Effector memory CD8-positive, alpha-beta T cell (primary cell): Measurements from ENCODE around the gene MACROD2.
"Not testable (repeated sequence)": the region's sequence is repeated elsewhere in the genome, so short reads cannot be mapped to it uniquely, and the experiment has no call there.

ENCODE experiments used
- ATAC-seq: fragments of 150-1000 bp; cut with Tn5 transposase; replicated peaks from 2 replicates; pipeline ENCODE4 v1.10.0; 2021; ENCODE audit warnings: mild to moderate bottlenecking, moderate library complexity
- DNase-seq, 3 experiments: peaks; one replicate each; pipeline ENCODE4 v3.0.0; 2021
- H3K27ac Mint-ChIP-seq, 2 donors: one replicate each; pipeline ENCODE4 v1.8.0; 2022; ENCODE audit warnings: mild to moderate bottlenecking in 2 of 2, mixed read lengths in 2 of 2, moderate library complexity in 2 of 2
- H3K27me3 Mint-ChIP-seq, 2 donors: one replicate each; pipeline ENCODE4 v1.8.0; 2022; ENCODE audit warnings: mixed read lengths in 2 of 2
- H3K36me3 Mint-ChIP-seq: one replicate; pipeline ENCODE4 v1.8.0; 2022; ENCODE audit warnings: mild to moderate bottlenecking, moderate library complexity, mixed read lengths; ENCODE audit not compliant: insufficient read depth
- H3K4me1 Mint-ChIP-seq, 2 donors: one replicate each; pipeline ENCODE4 v1.8.0; 2022; ENCODE audit warnings: low read depth in 2 of 2, mixed read lengths in 2 of 2
- H3K4me3 Mint-ChIP-seq, 2 donors: one replicate each; pipeline ENCODE4 v1.8.0; 2022; ENCODE audit warnings: mild to moderate bottlenecking in 2 of 2, mixed read lengths in 2 of 2, moderate library complexity in 2 of 2
- H3K9me3 Mint-ChIP-seq, 2 donors: one replicate each; pipeline ENCODE4 v1.8.0; 2022; ENCODE audit warnings: mixed read lengths in 2 of 2

The MACROD2 gene

DNA sequence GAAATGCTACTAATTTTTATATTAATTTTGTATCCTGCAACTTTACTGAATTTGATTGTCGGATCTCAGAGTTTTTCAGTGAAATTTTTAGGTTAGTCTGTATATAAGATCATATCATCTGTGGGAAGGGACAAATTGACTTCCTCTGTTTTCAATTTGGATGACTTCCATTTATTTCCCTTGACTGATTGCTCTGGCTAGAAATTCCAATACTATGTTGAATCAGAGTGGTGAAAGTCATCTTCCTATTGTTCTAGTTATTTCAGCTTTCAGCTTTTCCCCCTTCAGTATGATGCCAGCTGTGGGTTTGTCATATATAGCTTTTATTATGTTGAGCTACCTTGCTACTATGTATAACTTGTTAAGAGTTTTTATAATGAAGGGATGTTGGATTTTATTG is 1806.7 kb downstream of the MACROD2 start:
- no peak for ATAC-seq
- Mint-ChIP-seq H3K4me3 (no peak overlapping the region), H3K4me1 (no peaks in the 10 kb centered on the region), H3K36me3 (no peaks in the 10 kb centered on the region), H3K27me3 (no peaks in the 10 kb centered on the region), H3K9me3 (peaks cover 14% of the 10 kb centered on the region in 2 donors), H3K27ac (no peak overlapping the region)
- DNase-seq: no peak

DNA sequence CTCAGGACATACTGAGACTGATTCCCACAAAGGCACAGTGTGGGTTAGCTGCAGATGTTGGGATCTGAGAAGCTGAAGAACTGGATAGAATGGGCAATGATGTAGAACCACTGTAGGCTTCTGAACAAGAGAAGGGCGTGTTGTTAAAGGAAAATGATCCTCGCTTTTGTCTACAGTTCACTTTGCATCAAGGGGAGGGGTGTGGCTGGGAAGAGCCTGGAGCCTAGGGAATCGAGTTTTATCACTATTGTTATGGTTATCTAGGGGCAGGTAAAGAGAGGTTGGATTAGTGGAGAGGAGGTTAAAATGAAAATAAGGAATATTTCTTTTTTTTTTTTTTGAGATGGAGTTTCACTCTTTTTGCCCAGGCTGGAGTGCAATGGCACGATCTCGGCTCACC is 1809.8 kb downstream of the MACROD2 start:
- Mint-ChIP-seq H3K4me1 (no peaks in the 10 kb centered on the region), H3K9me3 (peaks cover 14 to 19% of the 10 kb centered on the region in 2 donors), H3K36me3 (no peaks in the 10 kb centered on the region), H3K4me3 (no peak overlapping the region), H3K27me3 (no peaks in the 10 kb centered on the region), H3K27ac (no peak overlapping the region)
- ATAC-seq (no peak), DNase-seq (no peak)

GRCh38 chr20:15806105-15806504 is 1810.8 kb downstream of the MACROD2 start:
- no peaks in the 10 kb centered on the region for H3K4me1 Mint-ChIP-seq
- no peak overlapping the region for H3K27ac Mint-ChIP-seq
- no peaks in the 10 kb centered on the region for H3K27me3 Mint-ChIP-seq

DNA sequence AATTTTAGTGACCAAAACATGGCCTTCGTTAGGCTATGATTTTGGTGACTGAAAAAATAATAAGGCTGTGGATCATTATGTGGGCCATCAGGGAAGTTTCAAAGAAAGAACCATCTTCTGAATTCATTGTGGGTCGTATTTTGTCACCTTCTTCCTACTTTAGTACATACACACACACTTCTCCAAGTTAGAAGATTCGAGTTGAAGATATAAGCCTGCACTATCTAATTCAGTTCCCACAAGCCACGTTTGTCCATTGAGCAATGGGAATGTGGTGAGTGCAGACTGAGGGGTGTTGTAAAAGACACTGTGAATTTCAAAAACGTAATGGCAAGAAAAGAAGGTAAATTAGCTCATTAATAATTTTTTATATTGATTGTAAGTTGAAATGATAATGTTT is 1812.0 kb downstream of the MACROD2 start:
- H3K4me3 Mint-ChIP-seq: no peak overlapping the region
- no peaks in the 10 kb centered on the region for H3K36me3 Mint-ChIP-seq
- H3K9me3 Mint-ChIP-seq: peaks cover 19 to 22% of the 10 kb centered on the region in 2 donors
- no peak overlapping the region for H3K27ac Mint-ChIP-seq
- H3K4me1 Mint-ChIP-seq: no peaks in the 10 kb centered on the region
- DNase-seq: no peak
- H3K27me3 Mint-ChIP-seq: no peaks in the 10 kb centered on the region
- no peak for ATAC-seq

More at GRCh38 chr20:15806105-15806504, 1810.8 kb downstream of the MACROD2 start:
- no peak for DNase-seq
- no peak overlapping the region for H3K4me3 Mint-ChIP-seq
- H3K9me3 Mint-ChIP-seq: peaks cover 14 to 19% of the 10 kb centered on the region in 2 donors
- ATAC-seq: no peak
- no peaks in the 10 kb centered on the region for H3K36me3 Mint-ChIP-seq

GRCh38 chr20:15807771-15808170 is 1812.5 kb downstream of the MACROD2 start:
- DNase-seq, H3K36me3 Mint-ChIP-seq, H3K27ac Mint-ChIP-seq, H3K4me3 Mint-ChIP-seq, ATAC-seq, H3K4me1 Mint-ChIP-seq, H3K27me3 Mint-ChIP-seq: not testable (repeated sequence)
- H3K9me3 Mint-ChIP-seq: peaks cover 18 to 22% of the 10 kb centered on the region in 2 donors

DNA sequence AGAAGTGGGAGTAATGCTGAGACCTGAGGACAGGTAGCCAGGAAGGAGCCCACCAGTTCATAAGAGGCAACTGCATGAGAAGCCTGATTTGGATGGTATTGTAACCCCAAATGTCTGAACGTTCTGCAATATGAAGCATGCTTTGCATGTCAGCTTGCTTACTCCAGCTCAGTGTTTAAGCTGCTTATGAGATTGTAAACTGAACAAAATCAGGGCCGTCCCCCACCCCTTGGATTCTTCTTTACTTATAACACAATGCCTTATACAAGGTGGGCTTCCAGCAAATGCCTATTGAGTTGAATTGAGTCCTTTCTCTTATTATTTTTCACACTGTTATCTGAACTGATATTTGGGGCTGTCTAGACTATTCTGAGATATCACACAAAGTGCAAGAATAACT is 1816.6 kb downstream of the MACROD2 start:
- no peak for ATAC-seq
- no peaks in the 10 kb centered on the region for H3K36me3 Mint-ChIP-seq
- no peak overlapping the region for H3K4me3 Mint-ChIP-seq
- no peak overlapping the region for H3K27ac Mint-ChIP-seq
- peaks cover 8% of the 10 kb centered on the region in 2 donors for H3K9me3 Mint-ChIP-seq
- H3K27me3 Mint-ChIP-seq: no peaks in the 10 kb centered on the region
- no peak for DNase-seq
- H3K4me1 Mint-ChIP-seq: no peaks in the 10 kb centered on the region

- no peak for ATAC-seq
- Mint-ChIP-seq H3K4me3 (no peak overlapping the region), H3K4me1 (no peaks in the 10 kb centered on the region), H3K27ac (no peak overlapping the region), H3K36me3 (no peaks in the 10 kb centered on the region), H3K9me3 (peaks cover 8% of the 10 kb centered on the region in 2 donors), H3K27me3 (no peaks in the 10 kb centered on the region)
- no peak for DNase-seq
Measured at GRCh38 chr20:15812696-15813095, 1817.4 kb downstream of the MACROD2 start.

GRCh38 chr20:15814360-15814759 is 1819.0 kb downstream of the MACROD2 start:
- DNase-seq: no peak
- no peaks in the 10 kb centered on the region for H3K4me1 Mint-ChIP-seq
- no peak overlapping the region for H3K4me3 Mint-ChIP-seq
- H3K27ac Mint-ChIP-seq: no peak overlapping the region
- H3K27me3 Mint-ChIP-seq: no peaks in the 10 kb centered on the region
- no peak for ATAC-seq
- peaks cover 2 to 8% of the 10 kb centered on the region in 2 donors for H3K9me3 Mint-ChIP-seq
- no peaks in the 10 kb centered on the region for H3K36me3 Mint-ChIP-seq

DNA sequence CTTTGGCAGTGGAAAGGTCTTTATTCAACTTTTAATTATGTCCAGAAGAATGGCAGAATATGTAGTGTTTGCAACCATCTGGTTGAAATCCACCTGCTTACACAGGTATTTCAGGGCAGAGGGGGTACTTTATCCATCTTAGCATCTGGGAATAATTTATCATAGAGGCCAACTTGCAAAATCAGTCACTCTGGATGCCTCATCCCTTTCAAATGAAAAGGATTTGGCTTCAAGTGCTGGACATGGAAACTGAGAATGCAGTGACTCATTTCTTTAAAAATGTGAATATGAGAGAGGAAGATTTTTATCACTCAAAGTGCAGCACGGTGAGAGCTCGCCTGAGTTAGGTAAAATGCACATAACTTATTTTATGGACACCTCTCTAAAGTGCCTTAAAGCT is 1819.6 kb downstream of the MACROD2 start:
- H3K27ac Mint-ChIP-seq: no peak overlapping the region
- no peak overlapping the region for H3K4me3 Mint-ChIP-seq
- no peaks in the 10 kb centered on the region for H3K27me3 Mint-ChIP-seq
- ATAC-seq (no peak), DNase-seq (no peak)
- no peaks in the 10 kb centered on the region for H3K36me3 Mint-ChIP-seq
- H3K9me3 Mint-ChIP-seq: peaks cover 2 to 8% of the 10 kb centered on the region in 2 donors
- H3K4me1 Mint-ChIP-seq: no peaks in the 10 kb centered on the region

GRCh38 chr20:15817351-15817750 is 1822.0 kb downstream of the MACROD2 start:
- Mint-ChIP-seq H3K4me1 (no peaks in the 10 kb centered on the region), H3K27ac (no peak overlapping the region), H3K9me3 (peaks cover 0 to 2% of the 10 kb centered on the region in 2 donors), H3K36me3 (no peaks in the 10 kb centered on the region), H3K27me3 (no peaks in the 10 kb centered on the region), H3K4me3 (no peak overlapping the region)
- DNase-seq: no peak
- ATAC-seq: no peak

- no peak for ATAC-seq
- H3K36me3 Mint-ChIP-seq: no peaks in the 10 kb centered on the region
- no peak overlapping the region for H3K4me3 Mint-ChIP-seq
- H3K9me3 Mint-ChIP-seq: peaks cover under 1 to 2% of the 10 kb centered on the region in 2 donors
- no peak overlapping the region for H3K27ac Mint-ChIP-seq
- no peak for DNase-seq
- no peaks in the 10 kb centered on the region for H3K27me3 Mint-ChIP-seq
- H3K4me1 Mint-ChIP-seq: no peaks in the 10 kb centered on the region
Measured at GRCh38 chr20:15818651-15819071, 1823.3 kb downstream of the MACROD2 start.

GRCh38 chr20:15823718-15824117 is 1828.4 kb downstream of the MACROD2 start:
- Mint-ChIP-seq H3K9me3 (peaks cover 1 to 8% of the 10 kb centered on the region in 2 donors), H3K36me3 (no peaks in the 10 kb centered on the region), H3K27me3 (no peaks in the 10 kb centered on the region), H3K4me3 (no peak overlapping the region), H3K4me1 (no peaks in the 10 kb centered on the region), H3K27ac (no peak overlapping the region)
- no peak for ATAC-seq
- DNase-seq: no peak

- H3K27ac Mint-ChIP-seq: no peak overlapping the region
- H3K27me3 Mint-ChIP-seq: no peaks in the 10 kb centered on the region
- peaks cover 1 to 19% of the 10 kb centered on the region in 2 donors for H3K9me3 Mint-ChIP-seq
- H3K4me1 Mint-ChIP-seq: no peaks in the 10 kb centered on the region
- no peak overlapping the region for H3K4me3 Mint-ChIP-seq
- DNase-seq (no peak), ATAC-seq (no peak)
- no peaks in the 10 kb centered on the region for H3K36me3 Mint-ChIP-seq
Measured at GRCh38 chr20:15827628-15828027, 1832.3 kb downstream of the MACROD2 start.

DNA sequence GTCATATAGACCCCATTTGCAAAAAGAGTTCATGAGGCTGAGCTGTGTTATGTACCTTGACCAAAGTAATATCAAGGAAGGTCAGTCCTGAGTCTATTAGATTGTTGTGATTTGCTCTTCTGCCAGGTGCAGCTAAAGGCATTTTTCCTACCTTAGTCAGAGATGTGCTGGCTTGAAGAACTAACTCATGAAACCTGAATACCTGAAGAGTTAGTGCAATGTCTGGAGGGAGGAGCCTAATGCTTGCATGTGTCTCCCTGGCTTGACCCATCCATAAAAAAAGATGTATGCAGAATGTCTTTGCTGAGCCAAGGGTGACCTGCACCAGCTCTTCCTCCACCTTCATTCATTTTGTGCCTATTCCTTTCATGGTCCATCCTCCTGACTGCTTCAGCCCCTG is 1835.9 kb downstream of the MACROD2 start:
- peaks cover 4 to 10% of the 10 kb centered on the region in 2 donors for H3K9me3 Mint-ChIP-seq
- H3K27me3 Mint-ChIP-seq: no peaks in the 10 kb centered on the region
- no peak overlapping the region for H3K4me3 Mint-ChIP-seq
- no peak overlapping the region for H3K27ac Mint-ChIP-seq
- no peak for ATAC-seq
- no peak for DNase-seq
- H3K36me3 Mint-ChIP-seq: no peaks in the 10 kb centered on the region
- no peaks in the 10 kb centered on the region for H3K4me1 Mint-ChIP-seq

DNA sequence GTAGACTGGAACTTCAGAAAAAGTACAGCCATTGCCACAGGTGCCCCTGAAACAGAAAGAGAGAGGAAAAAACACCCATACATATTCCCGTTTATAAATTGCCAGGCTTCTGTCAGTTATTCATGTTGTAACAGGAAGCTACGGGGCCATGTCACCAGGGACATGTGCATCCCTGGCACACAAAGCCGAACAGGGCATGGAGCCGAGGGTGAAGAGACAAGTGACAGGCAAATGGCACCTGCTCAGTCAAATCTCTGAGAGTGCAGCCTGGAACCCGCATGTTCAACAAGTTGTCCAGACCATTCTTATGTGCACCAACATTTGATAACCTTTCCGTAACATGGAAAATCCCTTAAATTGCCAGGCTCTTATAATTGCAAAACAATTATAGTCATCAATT is 1837.2 kb downstream of the MACROD2 start:
- DNase-seq (no peak), ATAC-seq (no peak)
- no peaks in the 10 kb centered on the region for H3K4me1 Mint-ChIP-seq
- no peak overlapping the region for H3K4me3 Mint-ChIP-seq
- peaks cover 4 to 10% of the 10 kb centered on the region in 2 donors for H3K9me3 Mint-ChIP-seq
- H3K27ac Mint-ChIP-seq: no peak overlapping the region
- H3K36me3 Mint-ChIP-seq: no peaks in the 10 kb centered on the region
- no peaks in the 10 kb centered on the region for H3K27me3 Mint-ChIP-seq
